GM12892 (cell line): ENCODE results near the gene DCAF17.

Source experiments
- POLR2A ChIP-seq: IDR thresholded peaks from 2 replicates; pipeline ENCODE4 v1.6.1; 2011; ENCODE audit warnings: low read depth, low read length, control low read depth
- POLR2AphosphoS5 ChIP-seq: IDR thresholded peaks from 2 replicates; pipeline ENCODE4 v1.6.1; 2011; ENCODE audit warnings: low read depth, low read length, control low read depth

- TF ChIP-seq POLR2AphosphoS5, result no peak
- no peak for TF ChIP-seq POLR2A
Measured at GRCh38 chr2:171531836-171532450, 97.9 kb downstream of the DCAF17 start.
